Measurements from ENCODE around the gene CNTNAP2. TPM values are rescaled to one million over a fixed set of nuclear protein-coding genes. Genes with fewer than 3 reads are reported as not detected.

Gene CNTNAP2
- total RNA-seq, 1 experiment from 2014 or later = 64.5 TPM

DNA sequence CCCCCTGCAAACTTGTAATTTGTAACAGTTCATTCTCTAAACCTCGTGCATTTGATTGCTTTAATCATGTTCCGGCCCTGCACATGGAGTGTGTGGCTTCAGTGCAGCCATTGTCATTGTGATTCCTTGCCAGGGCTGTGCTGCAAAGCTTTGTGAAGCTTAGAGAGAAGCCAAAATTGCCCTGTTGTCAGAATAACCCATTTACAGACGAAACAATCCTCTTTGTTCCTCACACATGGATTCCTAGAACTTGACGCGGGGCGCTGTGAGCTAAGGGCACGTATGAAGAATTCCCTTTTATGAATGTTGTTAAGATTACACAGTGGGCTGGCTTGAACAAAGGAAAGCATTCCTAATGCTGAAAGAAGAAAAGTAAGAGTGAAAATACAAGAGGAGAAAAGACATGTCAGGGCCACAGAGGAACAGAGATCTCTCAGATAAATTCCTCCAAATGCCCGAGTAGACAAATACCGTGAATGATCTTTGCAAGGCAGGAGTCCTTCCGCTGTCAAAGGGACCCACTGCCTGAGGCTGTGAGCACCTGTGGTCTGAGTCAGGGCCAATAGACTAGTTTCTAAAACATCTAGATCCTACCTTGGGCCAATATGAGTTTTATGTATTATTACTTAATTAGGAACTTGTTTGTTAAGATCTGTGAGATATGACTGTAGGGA, 2268.5 kb downstream of the CNTNAP2 start:
- no peak overlapping the region for H2AK5ac ChIP-seq (ENCODE audit: insufficient read length, low read length)
- no peak overlapping the region for H3K4me3 Mint-ChIP-seq
- H4K8ac ChIP-seq (replicated peaks; ENCODE audit: insufficient read length, low read depth, low read length) = no peak overlapping the region
- DNase-seq = no peak
- H2BK120ac ChIP-seq (ENCODE audit: low read depth, low read length, poor library complexity, severe bottlenecking) = no peak overlapping the region
- no peak overlapping the region for H3K23ac ChIP-seq (ENCODE audit: insufficient read length, low read depth, low read length)
- H3K14ac ChIP-seq (ENCODE audit: insufficient read depth, low read length) = no peak overlapping the region
- H3K4me2 ChIP-seq (ENCODE audit: insufficient read depth, insufficient read length, low read length) = no peak overlapping the region
- no peaks in the 10 kb centered on the region for H3K79me2 ChIP-seq (ENCODE audit: insufficient read depth, low read length)
- H3K27ac Mint-ChIP-seq = peak overlapping the region in 2 of 3 experiments; percentile 71 to 72; a peak in 5 of 7 replicates
- H3K79me1 ChIP-seq (ENCODE audit: insufficient read depth, low read depth, low read length, poor library complexity, severe bottlenecking) = no peaks in the 10 kb centered on the region
- peaks cover 18 to 22% of the 10 kb centered on the region in 2 experiments for H3K9me3 Mint-ChIP-seq
- no peak overlapping the region for H4K91ac ChIP-seq (ENCODE audit: insufficient read length, low read depth, low read length)
- no peak overlapping the region for H3K4ac ChIP-seq (ENCODE audit: low read depth, low read length)
- no peak for TF ChIP-seq CTCF (conservative IDR thresholded peaks at IDR 0.05)
- no peak overlapping the region for H4K5ac ChIP-seq (ENCODE audit: insufficient read length, low read depth, low read length)
- no peaks in the 10 kb centered on the region for H3K27me3 ChIP-seq (ENCODE audit: insufficient read depth, low read length)
- no peaks in the 10 kb centered on the region; the same call in 1 of the 2 replicates for H3K4me1 ChIP-seq (ENCODE audit: insufficient read depth, low read length)
- no peak overlapping the region for H3K18ac ChIP-seq (ENCODE audit: insufficient read length, low read depth, low read length)
- no peak overlapping the region for H3K56ac ChIP-seq (ENCODE audit: insufficient read length, low read depth, low read length)
- no peak overlapping the region for H3K9ac ChIP-seq (ENCODE audit: extremely low read depth, insufficient read length, low read length)
- WGBS (ENCODE audit: extremely low coverage, insufficient read length, low lambda C conversion rate) = no CpG with 5 or more reads among the region's 10 CpGs
- no peak overlapping the region for H2BK5ac ChIP-seq (ENCODE audit: insufficient read length, low read length)
- H3T11ph ChIP-seq (ENCODE audit: low read length) = no peak overlapping the region
- no peaks in the 10 kb centered on the region for H3K9me3 ChIP-seq (ENCODE audit: control insufficient read depth, low read depth, low read length)
- H3K36me3 Mint-ChIP-seq (ENCODE audit: insufficient read depth in 1 of 3, low read depth in 3 of 3) = peaks cover 59 to 74% (median 64%) of the 10 kb centered on the region in 3 experiments
- H3K4me1 Mint-ChIP-seq = peaks cover 43 to 56% of the 10 kb centered on the region in 2 experiments
- no peaks in the 10 kb centered on the region for H4K20me1 ChIP-seq (ENCODE audit: control insufficient read depth, insufficient read depth, insufficient read length)
- no peak overlapping the region for H2AFZ ChIP-seq (ENCODE audit: low read length)
- H2BK12ac ChIP-seq (ENCODE audit: insufficient read length, low read depth, low read length) = no peak overlapping the region
- no peaks in the 10 kb centered on the region for H3K23me2 ChIP-seq (ENCODE audit: insufficient read length, low read depth, low read length, poor library complexity, severe bottlenecking)
- no peak overlapping the region for H2BK20ac ChIP-seq (ENCODE audit: low read depth, low read length, poor library complexity, severe bottlenecking)
- H3K27ac ChIP-seq (ENCODE audit: insufficient read length, low read depth, low read length) = no peak overlapping the region
- H2BK15ac ChIP-seq (ENCODE audit: low read depth, low read length) = no peak overlapping the region
- H3K27me3 Mint-ChIP-seq (ENCODE audit: low read depth) = no peaks in the 10 kb centered on the region
